Nephron (organoid): ENCODE measurements around the gene TOMM40.
"Not testable (repeated sequence)": the region's sequence is repeated elsewhere in the genome, so short reads cannot be mapped to it uniquely, and the experiment has no call there.

Experiments used
- H3K27ac Mint-ChIP-seq, 3 experiments: 2 replicates each; pipeline ENCODE4 v1.8.0; 2020; ENCODE audit warnings: mixed read lengths in 3 of 3, mild to moderate bottlenecking in 2 of 3, moderate library complexity in 1 of 3
- H3K27me3 Mint-ChIP-seq: 2 replicates; pipeline ENCODE4 v1.8.0; 2021; ENCODE audit warnings: low read depth, mild to moderate bottlenecking, moderate library complexity, mixed read lengths
- H3K36me3 Mint-ChIP-seq: 2 replicates; pipeline ENCODE4 v1.8.0; 2020; ENCODE audit warnings: low read depth, mixed read lengths
- H3K4me1 Mint-ChIP-seq: 2 replicates; pipeline ENCODE4 v1.8.0; 2020; ENCODE audit warnings: mixed read lengths
- H3K4me3 Mint-ChIP-seq, 3 experiments: 2 replicates each; pipeline ENCODE4 v1.8.0; 2020; ENCODE audit warnings: mild to moderate bottlenecking in 3 of 3, mixed read lengths in 3 of 3, moderate library complexity in 2 of 3
- H3K9me3 Mint-ChIP-seq: 2 replicates; pipeline ENCODE4 v1.8.0; 2020; ENCODE audit warnings: mixed read lengths
- TF ChIP-seq, protein P1 (sequence below), 3 experiments: fragments of 200-600 bp; sonication (generic); IDR thresholded peaks; one replicate each; pipeline ENCODE4 v1.5.0; 2021; ENCODE audit warnings: antibody characterized with exemption in 3 of 3; ENCODE audit not compliant: unreplicated experiment in 3 of 3

The TOMM40 gene

GRCh38 chr19:44905437-44906160 lies 14.5 kb downstream of the TOMM40 start, which contains the start of gene APOE:
TSS of gene APOE (plus strand) at chr19:44905796. CDS start at chr19:44906625, 829 bp downstream.
- Mint-ChIP-seq H3K4me1 (peaks cover 19% of the 10 kb centered on the region), H3K36me3 (peaks cover 3% of the 10 kb centered on the region), H3K27ac (peak within 1 kb of the TSS; percentile 49 to 89 (median 73)), H3K9me3 (no peaks in the 10 kb centered on the region), H3K27me3 (peaks cover 4% of the 10 kb centered on the region), H3K4me3 (peak within 1 kb of the TSS; percentile 80 to 86 (median 84))
- TF ChIP-seq, protein P1, sequence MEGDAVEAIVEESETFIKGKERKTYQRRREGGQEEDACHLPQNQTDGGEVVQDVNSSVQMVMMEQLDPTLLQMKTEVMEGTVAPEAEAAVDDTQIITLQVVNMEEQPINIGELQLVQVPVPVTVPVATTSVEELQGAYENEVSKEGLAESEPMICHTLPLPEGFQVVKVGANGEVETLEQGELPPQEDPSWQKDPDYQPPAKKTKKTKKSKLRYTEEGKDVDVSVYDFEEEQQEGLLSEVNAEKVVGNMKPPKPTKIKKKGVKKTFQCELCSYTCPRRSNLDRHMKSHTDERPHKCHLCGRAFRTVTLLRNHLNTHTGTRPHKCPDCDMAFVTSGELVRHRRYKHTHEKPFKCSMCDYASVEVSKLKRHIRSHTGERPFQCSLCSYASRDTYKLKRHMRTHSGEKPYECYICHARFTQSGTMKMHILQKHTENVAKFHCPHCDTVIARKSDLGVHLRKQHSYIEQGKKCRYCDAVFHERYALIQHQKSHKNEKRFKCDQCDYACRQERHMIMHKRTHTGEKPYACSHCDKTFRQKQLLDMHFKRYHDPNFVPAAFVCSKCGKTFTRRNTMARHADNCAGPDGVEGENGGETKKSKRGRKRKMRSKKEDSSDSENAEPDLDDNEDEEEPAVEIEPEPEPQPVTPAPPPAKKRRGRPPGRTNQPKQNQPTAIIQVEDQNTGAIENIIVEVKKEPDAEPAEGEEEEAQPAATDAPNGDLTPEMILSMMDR (IDR thresholded peaks at IDR 0.05; ENCODE audit: unreplicated experiment in 3 of 3): no peak

DNA sequence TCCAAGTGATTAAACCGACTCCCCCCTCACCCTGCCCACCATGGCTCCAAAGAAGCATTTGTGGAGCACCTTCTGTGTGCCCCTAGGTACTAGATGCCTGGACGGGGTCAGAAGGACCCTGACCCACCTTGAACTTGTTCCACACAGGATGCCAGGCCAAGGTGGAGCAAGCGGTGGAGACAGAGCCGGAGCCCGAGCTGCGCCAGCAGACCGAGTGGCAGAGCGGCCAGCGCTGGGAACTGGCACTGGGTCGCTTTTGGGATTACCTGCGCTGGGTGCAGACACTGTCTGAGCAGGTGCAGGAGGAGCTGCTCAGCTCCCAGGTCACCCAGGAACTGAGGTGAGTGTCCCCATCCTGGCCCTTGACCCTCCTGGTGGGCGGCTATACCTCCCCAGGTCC lies 16.6 kb downstream of the TOMM40 start:
- peaks cover 3% of the 10 kb centered on the region for H3K36me3 Mint-ChIP-seq
- H3K9me3 Mint-ChIP-seq: no peaks in the 10 kb centered on the region
- H3K4me3 Mint-ChIP-seq: no peak overlapping the region
- TF ChIP-seq, protein P1 (IDR thresholded peaks at IDR 0.05; ENCODE audit: unreplicated experiment in 3 of 3): no peak
- peaks cover 8% of the 10 kb centered on the region for H3K27me3 Mint-ChIP-seq
- H3K27ac Mint-ChIP-seq: peak overlapping the region; percentile 35 to 70 (median 43)
- H3K4me1 Mint-ChIP-seq: peaks cover 32% of the 10 kb centered on the region

DNA sequence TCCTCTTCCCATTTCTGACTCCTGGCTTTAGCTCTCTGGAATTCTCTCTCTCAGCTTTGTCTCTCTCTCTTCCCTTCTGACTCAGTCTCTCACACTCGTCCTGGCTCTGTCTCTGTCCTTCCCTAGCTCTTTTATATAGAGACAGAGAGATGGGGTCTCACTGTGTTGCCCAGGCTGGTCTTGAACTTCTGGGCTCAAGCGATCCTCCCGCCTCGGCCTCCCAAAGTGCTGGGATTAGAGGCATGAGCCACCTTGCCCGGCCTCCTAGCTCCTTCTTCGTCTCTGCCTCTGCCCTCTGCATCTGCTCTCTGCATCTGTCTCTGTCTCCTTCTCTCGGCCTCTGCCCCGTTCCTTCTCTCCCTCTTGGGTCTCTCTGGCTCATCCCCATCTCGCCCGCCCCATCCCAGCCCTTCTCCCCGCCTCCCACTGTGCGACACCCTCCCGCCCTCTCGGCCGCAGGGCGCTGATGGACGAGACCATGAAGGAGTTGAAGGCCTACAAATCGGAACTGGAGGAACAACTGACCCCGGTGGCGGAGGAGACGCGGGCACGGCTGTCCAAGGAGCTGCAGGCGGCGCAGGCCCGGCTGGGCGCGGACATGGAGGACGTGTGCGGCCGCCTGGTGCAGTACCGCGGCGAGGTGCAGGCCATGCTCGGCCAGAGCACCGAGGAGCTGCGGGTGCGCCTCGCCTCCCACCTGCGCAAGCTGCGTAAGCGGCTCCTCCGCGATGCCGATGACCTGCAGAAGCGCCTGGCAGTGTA lies 17.2 kb downstream of the TOMM40 start:
- H3K4me1 Mint-ChIP-seq: peaks cover 37% of the 10 kb centered on the region
- H3K9me3 Mint-ChIP-seq: no peaks in the 10 kb centered on the region
- peak overlapping the region; percentile 35 to 70 (median 43) for H3K27ac Mint-ChIP-seq
- TF ChIP-seq, protein P1 (IDR thresholded peaks at IDR 0.05; ENCODE audit: unreplicated experiment in 3 of 3): no peak
- H3K4me3 Mint-ChIP-seq: peak overlapping the region; percentile 25 to 71 (median 50)
- peaks cover 8% of the 10 kb centered on the region for H3K27me3 Mint-ChIP-seq
- peaks cover 3% of the 10 kb centered on the region for H3K36me3 Mint-ChIP-seq

GRCh38 chr19:44908836-44909261 lies 17.8 kb downstream of the TOMM40 start:
- H3K4me3 Mint-ChIP-seq: no peak overlapping the region
- no peak overlapping the region for H3K27ac Mint-ChIP-seq
- TF ChIP-seq, protein P1 (IDR thresholded peaks at IDR 0.05; ENCODE audit: unreplicated experiment in 3 of 3): no peak
- no peaks in the 10 kb centered on the region for H3K36me3 Mint-ChIP-seq
- H3K9me3 Mint-ChIP-seq: no peaks in the 10 kb centered on the region
- peaks cover 43% of the 10 kb centered on the region for H3K4me1 Mint-ChIP-seq
- peaks cover 8% of the 10 kb centered on the region for H3K27me3 Mint-ChIP-seq

GRCh38 chr19:44909775-44910174 lies 18.7 kb downstream of the TOMM40 start:
- H3K27ac Mint-ChIP-seq: peak overlapping the region; percentile 87 to 98 (median 98)
- H3K36me3 Mint-ChIP-seq: no peaks in the 10 kb centered on the region
- H3K27me3 Mint-ChIP-seq: peaks cover 14% of the 10 kb centered on the region
- TF ChIP-seq, protein P1 (IDR thresholded peaks at IDR 0.05; ENCODE audit: unreplicated experiment in 3 of 3): no peak
- peaks cover 52% of the 10 kb centered on the region for H3K4me1 Mint-ChIP-seq
- no peaks in the 10 kb centered on the region for H3K9me3 Mint-ChIP-seq
- peak overlapping the region in 1 of 3 experiments; percentile 25 for H3K4me3 Mint-ChIP-seq

GRCh38 chr19:44911896-44912295 lies 20.8 kb downstream of the TOMM40 start:
- not testable (repeated sequence) for H3K4me3 Mint-ChIP-seq, H3K9me3 Mint-ChIP-seq, H3K36me3 Mint-ChIP-seq
- peaks cover 13% of the 10 kb centered on the region for H3K27me3 Mint-ChIP-seq
- H3K27ac Mint-ChIP-seq: peak overlapping the region in 2 of 3 experiments; percentile 98
- H3K4me1 Mint-ChIP-seq: peaks cover 49% of the 10 kb centered on the region
